Activated T-helper 2 cell treated with anti-CD3 and anti-CD28 coated beads, Interferon-gamma antibody, Interleukin-2, Interleukin-4, amounts not matched to agents 10 μg/mL and 5 μg/mL and 100 μg/mL, durations not matched to agents 14 hours and 24 hours and 36 hours (primary cell): ENCODE results near the gene SVIL. TPM values are rescaled to one million over a fixed set of nuclear protein-coding genes. Genes with fewer than 3 reads are reported as not detected.
A peak's percentile ranks its signal among the peaks of the same experiment; 100 is the strongest.
"Not testable (repeated sequence)": the region's sequence is repeated elsewhere in the genome, so short reads cannot be mapped to it uniquely, and the experiment has no call there.

Source experiments
- DNase-seq: peaks from one replicate; pipeline ENCODE4 v3.0.0; 2021; ENCODE audit warnings: low spot score
- H3K27ac Mint-ChIP-seq: one replicate; pipeline ENCODE4 v1.8.0; 2021; ENCODE audit warnings: mixed read lengths
- H3K27me3 Mint-ChIP-seq: one replicate; pipeline ENCODE4 v1.8.0; 2021; ENCODE audit warnings: low read depth, mixed read lengths
- H3K36me3 Mint-ChIP-seq: one replicate; pipeline ENCODE4 v1.8.0; 2021; ENCODE audit warnings: low read depth, mixed read lengths
- H3K4me1 Mint-ChIP-seq: one replicate; pipeline ENCODE4 v1.8.0; 2021; ENCODE audit warnings: low read depth, mixed read lengths
- H3K4me3 Mint-ChIP-seq: one replicate; pipeline ENCODE4 v1.8.0; 2021; ENCODE audit warnings: low read depth, mild to moderate bottlenecking, moderate library complexity, mixed read lengths
- H3K9me3 Mint-ChIP-seq: one replicate; pipeline ENCODE4 v1.8.0; 2021; ENCODE audit warnings: mixed read lengths
- intact Hi-C: fragments of 100-400 bp; cut with micrococcal nuclease; formaldehyde crosslinking; loops from one replicate; pipeline ENCODE4 v1.15.1; 2023
- total RNA-seq: library from RNA; stranded (reverse); gene quantifications from 2 replicates; pipeline ENCODE4 v1.2.3, GENCODE V29; 2022

The SVIL gene
- total RNA-seq, 1 donor from 2014 or later, result 9.8 TPM

GRCh38 chr10:29587750-29588628, 46.8 kb downstream of the SVIL start:
- H3K27me3 Mint-ChIP-seq, intact Hi-C loops: not testable (repeated sequence)
- peaks cover 19% of the 10 kb centered on the region for H3K4me1 Mint-ChIP-seq

GRCh38 chr10:29587102-29587749, 47.5 kb downstream of the SVIL start:
- H3K27ac Mint-ChIP-seq, H3K9me3 Mint-ChIP-seq, intact Hi-C loops, H3K36me3 Mint-ChIP-seq, H3K27me3 Mint-ChIP-seq, DNase-seq, H3K4me3 Mint-ChIP-seq: not testable (repeated sequence)
- H3K4me1 Mint-ChIP-seq, result peaks cover 22% of the 10 kb centered on the region

More at GRCh38 chr10:29587750-29588628, 46.8 kb downstream of the SVIL start:
- H3K36me3 Mint-ChIP-seq, H3K4me3 Mint-ChIP-seq, H3K9me3 Mint-ChIP-seq, H3K27ac Mint-ChIP-seq, DNase-seq: not testable (repeated sequence)

- H3K36me3 Mint-ChIP-seq, result no peaks in the 10 kb centered on the region
- intact Hi-C loops, result no loop called here
- no peak overlapping the region for H3K4me3 Mint-ChIP-seq
Measured at GRCh38 chr10:29586509-29586908, 48.3 kb downstream of the SVIL start.

GRCh38 chr10:29585488-29585976, 49.2 kb downstream of the SVIL start:
- H3K4me1 Mint-ChIP-seq, result peaks cover 19% of the 10 kb centered on the region
- H3K27ac Mint-ChIP-seq, result no peak overlapping the region
- intact Hi-C loops, result no loop called here
- no peaks in the 10 kb centered on the region for H3K36me3 Mint-ChIP-seq
- H3K4me3 Mint-ChIP-seq, result no peak overlapping the region
- no peak for DNase-seq
- no peaks in the 10 kb centered on the region for H3K27me3 Mint-ChIP-seq
- H3K9me3 Mint-ChIP-seq, result no peaks in the 10 kb centered on the region

More at GRCh38 chr10:29586509-29586908, 48.3 kb downstream of the SVIL start:
- Mint-ChIP-seq H3K4me1 (peaks cover 22% of the 10 kb centered on the region), H3K9me3 (no peaks in the 10 kb centered on the region), H3K27ac (no peak overlapping the region), H3K27me3 (no peaks in the 10 kb centered on the region)
- DNase-seq, result no peak

- Mint-ChIP-seq H3K36me3 (no peaks in the 10 kb centered on the region), H3K4me1 (peaks cover 14% of the 10 kb centered on the region), H3K27me3 (no peaks in the 10 kb centered on the region), H3K27ac (no peak overlapping the region), H3K9me3 (no peaks in the 10 kb centered on the region), H3K4me3 (no peak overlapping the region)
- intact Hi-C loops, result no loop called here
- no peak for DNase-seq
Measured at GRCh38 chr10:29584436-29584835, 50.3 kb downstream of the SVIL start.

- no peaks in the 10 kb centered on the region for H3K9me3 Mint-ChIP-seq
- DNase-seq, result no peak
- H3K4me3 Mint-ChIP-seq, result no peak overlapping the region
- intact Hi-C loops, result no loop called here
- peaks cover 14% of the 10 kb centered on the region for H3K4me1 Mint-ChIP-seq
- H3K27me3 Mint-ChIP-seq, result no peaks in the 10 kb centered on the region
- H3K36me3 Mint-ChIP-seq, result no peaks in the 10 kb centered on the region
- H3K27ac Mint-ChIP-seq, result no peak overlapping the region
Measured at GRCh38 chr10:29583674-29584073, 51.1 kb downstream of the SVIL start.

GRCh38 chr10:29582769-29583168, 52.0 kb downstream of the SVIL start:
- H3K9me3 Mint-ChIP-seq, H3K27me3 Mint-ChIP-seq, DNase-seq, H3K36me3 Mint-ChIP-seq, H3K4me3 Mint-ChIP-seq, intact Hi-C loops: not testable (repeated sequence)
- Mint-ChIP-seq H3K27ac (peak overlapping the region; percentile 31), H3K4me1 (peaks cover 14% of the 10 kb centered on the region)

GRCh38 chr10:29579455-29579970, 55.3 kb downstream of the SVIL start:
- Mint-ChIP-seq H3K27me3 (no peaks in the 10 kb centered on the region), H3K27ac (no peak overlapping the region), H3K9me3 (no peaks in the 10 kb centered on the region), H3K36me3 (no peaks in the 10 kb centered on the region), H3K4me3 (no peak overlapping the region), H3K4me1 (peaks cover 14% of the 10 kb centered on the region)
- intact Hi-C loops, result no loop called here
- DNase-seq, result no peak

- H3K27me3 Mint-ChIP-seq, result no peaks in the 10 kb centered on the region
- intact Hi-C loops, result no loop called here
- H3K27ac Mint-ChIP-seq, result no peak overlapping the region
- DNase-seq, result no peak
- no peaks in the 10 kb centered on the region for H3K9me3 Mint-ChIP-seq
- no peak overlapping the region for H3K4me3 Mint-ChIP-seq
- peaks cover 8% of the 10 kb centered on the region for H3K4me1 Mint-ChIP-seq
- no peaks in the 10 kb centered on the region for H3K36me3 Mint-ChIP-seq
Measured at GRCh38 chr10:29578457-29578856, 56.3 kb downstream of the SVIL start.

GRCh38 chr10:29576681-29577080, 58.1 kb downstream of the SVIL start:
- no peaks in the 10 kb centered on the region for H3K9me3 Mint-ChIP-seq
- H3K27ac Mint-ChIP-seq, result no peak overlapping the region
- H3K36me3 Mint-ChIP-seq, result no peaks in the 10 kb centered on the region
- no peaks in the 10 kb centered on the region for H3K4me1 Mint-ChIP-seq
- no peak for DNase-seq
- intact Hi-C loops, result no loop called here
- H3K4me3 Mint-ChIP-seq, result no peak overlapping the region
- no peaks in the 10 kb centered on the region for H3K27me3 Mint-ChIP-seq

GRCh38 chr10:29575098-29575455, 59.7 kb downstream of the SVIL start:
- H3K4me1 Mint-ChIP-seq, result no peaks in the 10 kb centered on the region
- no peak overlapping the region for H3K4me3 Mint-ChIP-seq
- H3K27me3 Mint-ChIP-seq, result no peaks in the 10 kb centered on the region
- no peak overlapping the region for H3K27ac Mint-ChIP-seq
- no peaks in the 10 kb centered on the region for H3K36me3 Mint-ChIP-seq
- H3K9me3 Mint-ChIP-seq, result no peaks in the 10 kb centered on the region
- no peak for DNase-seq
- intact Hi-C loops, result no loop called here

GRCh38 chr10:29574212-29575097, 60.3 kb downstream of the SVIL start:
- DNase-seq, H3K27me3 Mint-ChIP-seq, intact Hi-C loops: not testable (repeated sequence)

More at GRCh38 chr10:29574212-29575097, 60.3 kb downstream of the SVIL start:
- H3K27ac Mint-ChIP-seq, H3K4me1 Mint-ChIP-seq, H3K36me3 Mint-ChIP-seq, H3K4me3 Mint-ChIP-seq, H3K9me3 Mint-ChIP-seq: not testable (repeated sequence)
